ENCODE data around the gene RYR3.
"Not testable (repeated sequence)": the region's sequence is repeated elsewhere in the genome, so short reads cannot be mapped to it uniquely, and the experiment has no call there.

RYR3 gene

GRCh38 chr15:33810806-33811205 is 500.0 kb downstream of the RYR3 start:
- H3K4me3 ChIP-seq (ENCODE audit: low read length): no peak overlapping the region
- H2AFZ ChIP-seq (ENCODE audit: low read depth, low read length): no peak overlapping the region
- no peak overlapping the region for H3K27ac ChIP-seq (ENCODE audit: low read length)
- no peaks in the 10 kb centered on the region for H3K27me3 ChIP-seq (ENCODE audit: low read depth, low read length)
- TF ChIP-seq EZH2phosphoT487 (IDR thresholded peaks at IDR 0.05; ENCODE audit: low read depth) (no peak), CTCF (IDR thresholded peaks at IDR 0.05; ENCODE audit: low read depth, low read length) (no peak)
- no peaks in the 10 kb centered on the region for H4K20me1 ChIP-seq (ENCODE audit: insufficient read depth, low read length)
- no peaks in the 10 kb centered on the region for H3K4me1 ChIP-seq (ENCODE audit: low read length)
- no peaks in the 10 kb centered on the region for H3K9me3 ChIP-seq (ENCODE audit: insufficient read depth, low read length)
- no peak overlapping the region for H3K9ac ChIP-seq (ENCODE audit: low read length)
- no peaks in the 10 kb centered on the region for H3K36me3 ChIP-seq (replicated peaks; ENCODE audit: low read depth, low read length)
- no peak overlapping the region for H3K4me2 ChIP-seq (ENCODE audit: low read length)
- H3K79me2 ChIP-seq (ENCODE audit: low read length): no peaks in the 10 kb centered on the region

GRCh38 chr15:33813891-33814290 is 503.1 kb downstream of the RYR3 start:
- no peak overlapping the region for H3K9ac ChIP-seq (ENCODE audit: low read length)
- no peaks in the 10 kb centered on the region for H3K36me3 ChIP-seq (replicated peaks; ENCODE audit: low read depth, low read length)
- no peak for TF ChIP-seq EZH2phosphoT487 (IDR thresholded peaks at IDR 0.05; ENCODE audit: low read depth)
- TF ChIP-seq CTCF (IDR thresholded peaks at IDR 0.05; ENCODE audit: low read depth, low read length): no peak
- H3K9me3 ChIP-seq (ENCODE audit: insufficient read depth, low read length): no peaks in the 10 kb centered on the region
- no peak overlapping the region for H2AFZ ChIP-seq (ENCODE audit: low read depth, low read length)
- no peak overlapping the region for H3K4me3 ChIP-seq (ENCODE audit: low read length)
- H3K4me2 ChIP-seq (ENCODE audit: low read length): no peak overlapping the region
- no peaks in the 10 kb centered on the region for H4K20me1 ChIP-seq (ENCODE audit: insufficient read depth, low read length)
- no peak overlapping the region for H3K27ac ChIP-seq (ENCODE audit: low read length)
- H3K4me1 ChIP-seq (ENCODE audit: low read length): no peaks in the 10 kb centered on the region
- H3K79me2 ChIP-seq (ENCODE audit: low read length): no peaks in the 10 kb centered on the region
- H3K27me3 ChIP-seq (ENCODE audit: low read depth, low read length): no peaks in the 10 kb centered on the region

GRCh38 chr15:33819499-33819898 is 508.7 kb downstream of the RYR3 start:
- H3K27ac ChIP-seq (ENCODE audit: low read length); H3K36me3 ChIP-seq (replicated peaks; ENCODE audit: low read depth, low read length); H4K20me1 ChIP-seq (ENCODE audit: insufficient read depth, low read length); H3K4me3 ChIP-seq (ENCODE audit: low read length); H2AFZ ChIP-seq (ENCODE audit: low read depth, low read length); H3K9me3 ChIP-seq (ENCODE audit: insufficient read depth, low read length); H3K4me2 ChIP-seq (ENCODE audit: low read length); H3K4me1 ChIP-seq (ENCODE audit: low read length); H3K27me3 ChIP-seq (ENCODE audit: low read depth, low read length); H3K9ac ChIP-seq (ENCODE audit: low read length); H3K79me2 ChIP-seq (ENCODE audit: low read length): not testable (repeated sequence)

GRCh38 chr15:33822479-33822878 is 511.7 kb downstream of the RYR3 start:
- Histone ChIP-seq H3K4me1 (ENCODE audit: low read length) (no peaks in the 10 kb centered on the region), H3K27me3 (ENCODE audit: low read depth, low read length) (no peaks in the 10 kb centered on the region), H3K27ac (ENCODE audit: low read length) (no peak overlapping the region), H3K4me2 (ENCODE audit: low read length) (no peak overlapping the region), H4K20me1 (ENCODE audit: insufficient read depth, low read length) (no peaks in the 10 kb centered on the region), H3K36me3 (replicated peaks; ENCODE audit: low read depth, low read length) (no peaks in the 10 kb centered on the region), H3K9me3 (ENCODE audit: insufficient read depth, low read length) (no peaks in the 10 kb centered on the region), H3K79me2 (ENCODE audit: low read length) (no peaks in the 10 kb centered on the region), H2AFZ (ENCODE audit: low read depth, low read length) (no peak overlapping the region), H3K4me3 (ENCODE audit: low read length) (no peak overlapping the region), H3K9ac (ENCODE audit: low read length) (no peak overlapping the region)
- TF ChIP-seq EZH2phosphoT487 (IDR thresholded peaks at IDR 0.05; ENCODE audit: low read depth): no peak
- no peak for TF ChIP-seq CTCF (IDR thresholded peaks at IDR 0.05; ENCODE audit: low read depth, low read length)

GRCh38 chr15:33823119-33823518 is 512.4 kb downstream of the RYR3 start:
- Histone ChIP-seq H3K4me2 (ENCODE audit: low read length) (no peak overlapping the region), H3K4me1 (ENCODE audit: low read length) (no peaks in the 10 kb centered on the region), H4K20me1 (ENCODE audit: insufficient read depth, low read length) (no peaks in the 10 kb centered on the region), H3K27me3 (ENCODE audit: low read depth, low read length) (no peaks in the 10 kb centered on the region), H3K4me3 (ENCODE audit: low read length) (no peak overlapping the region), H3K36me3 (replicated peaks; ENCODE audit: low read depth, low read length) (no peaks in the 10 kb centered on the region), H3K9me3 (ENCODE audit: insufficient read depth, low read length) (no peaks in the 10 kb centered on the region), H3K9ac (ENCODE audit: low read length) (no peak overlapping the region), H3K27ac (ENCODE audit: low read length) (no peak overlapping the region), H3K79me2 (ENCODE audit: low read length) (no peaks in the 10 kb centered on the region), H2AFZ (ENCODE audit: low read depth, low read length) (no peak overlapping the region)
- TF ChIP-seq CTCF (IDR thresholded peaks at IDR 0.05; ENCODE audit: low read depth, low read length) (no peak), EZH2phosphoT487 (IDR thresholded peaks at IDR 0.05; ENCODE audit: low read depth) (no peak)

Data from OCI-LY3 (cell line).